Measurements from ENCODE around the gene GRIN2A. TPM values are rescaled to one million over a fixed set of nuclear protein-coding genes. Genes with fewer than 3 reads are reported as not detected.

Gene GRIN2A
- total RNA-seq, 2 experiments from 2014 or later: not detected

DNA sequence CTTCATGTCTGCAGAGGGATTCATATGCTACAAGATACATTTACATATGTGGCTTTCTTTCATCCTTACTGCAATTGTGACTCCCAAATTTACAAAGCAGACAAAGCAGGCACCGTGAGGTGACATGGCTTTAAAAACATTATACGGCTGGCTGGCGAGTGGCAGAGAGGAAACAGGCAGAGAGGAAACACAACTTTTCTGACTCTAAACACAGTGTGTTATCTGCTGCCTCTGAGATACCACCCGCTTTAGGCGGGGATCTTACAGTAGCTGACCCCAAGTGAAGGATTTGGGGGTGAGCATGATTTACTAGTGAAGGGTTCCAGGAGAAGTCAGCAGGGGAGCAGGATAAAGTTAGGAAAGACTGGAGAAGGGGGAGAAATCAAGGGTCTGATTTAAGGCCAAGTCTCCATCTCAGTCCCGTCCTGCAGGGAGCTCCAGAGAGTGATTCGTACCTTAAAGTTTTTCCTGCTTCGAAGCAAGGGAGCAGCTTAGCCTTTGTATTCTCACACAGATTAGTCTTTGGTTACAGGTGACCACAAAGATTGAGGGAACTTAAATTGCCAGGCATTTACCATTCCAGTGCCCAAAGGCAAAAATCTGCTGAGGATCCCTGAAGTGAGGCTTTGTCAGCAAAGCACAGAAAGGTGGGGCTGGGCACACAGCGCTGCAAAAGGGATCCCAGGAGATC, 355.0 kb downstream of the GRIN2A start:
- Mint-ChIP-seq H3K9me3 (no peaks in the 10 kb centered on the region), H3K36me3 (ENCODE audit: low read depth) (no peaks in the 10 kb centered on the region), H3K4me3 (no peak overlapping the region), H3K4me1 (ENCODE audit: low read depth) (no peaks in the 10 kb centered on the region), H3K27me3 (no peaks in the 10 kb centered on the region), H3K27ac (no peak overlapping the region)
- ChIA-PET CTCF (no interaction called here), POLR2A (no interaction called here)
- intact Hi-C loops (cut with micrococcal nuclease): no loop called here
- DNase-seq (no peak), ATAC-seq (no peak)
- no peak for TF ChIP-seq CTCF (IDR thresholded peaks at IDR 0.05)

DNA sequence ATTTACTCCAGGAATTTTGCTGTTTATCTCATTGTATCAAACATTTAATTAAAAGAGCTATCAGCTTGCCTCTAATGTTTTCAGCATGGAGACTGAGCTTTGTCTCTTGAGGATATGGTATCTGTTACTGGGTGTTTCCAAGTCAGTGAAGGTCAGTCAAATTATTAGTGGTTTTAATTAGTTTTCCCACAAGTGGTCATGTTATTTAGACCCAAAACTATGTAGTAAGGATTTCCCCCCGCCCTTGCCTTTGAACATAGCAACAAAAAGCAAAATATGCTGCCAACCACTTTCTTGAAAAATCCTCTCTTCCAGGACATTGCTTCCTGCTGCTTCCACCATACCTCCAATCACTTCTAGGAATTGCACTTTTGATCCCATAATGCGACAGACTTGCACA, 355.6 kb downstream of the GRIN2A start:
- no peak for TF ChIP-seq CTCF (IDR thresholded peaks at IDR 0.05)
- ATAC-seq: no peak
- H3K36me3 Mint-ChIP-seq (ENCODE audit: low read depth): no peaks in the 10 kb centered on the region
- no peaks in the 10 kb centered on the region for H3K9me3 Mint-ChIP-seq
- no peak for DNase-seq
- H3K27ac Mint-ChIP-seq: no peak overlapping the region
- no peaks in the 10 kb centered on the region for H3K4me1 Mint-ChIP-seq (ENCODE audit: low read depth)
- ChIA-PET POLR2A (no interaction called here), CTCF (no interaction called here)
- intact Hi-C loops (cut with micrococcal nuclease): no loop called here
- H3K27me3 Mint-ChIP-seq: no peaks in the 10 kb centered on the region
- H3K4me3 Mint-ChIP-seq: no peak overlapping the region

DNA sequence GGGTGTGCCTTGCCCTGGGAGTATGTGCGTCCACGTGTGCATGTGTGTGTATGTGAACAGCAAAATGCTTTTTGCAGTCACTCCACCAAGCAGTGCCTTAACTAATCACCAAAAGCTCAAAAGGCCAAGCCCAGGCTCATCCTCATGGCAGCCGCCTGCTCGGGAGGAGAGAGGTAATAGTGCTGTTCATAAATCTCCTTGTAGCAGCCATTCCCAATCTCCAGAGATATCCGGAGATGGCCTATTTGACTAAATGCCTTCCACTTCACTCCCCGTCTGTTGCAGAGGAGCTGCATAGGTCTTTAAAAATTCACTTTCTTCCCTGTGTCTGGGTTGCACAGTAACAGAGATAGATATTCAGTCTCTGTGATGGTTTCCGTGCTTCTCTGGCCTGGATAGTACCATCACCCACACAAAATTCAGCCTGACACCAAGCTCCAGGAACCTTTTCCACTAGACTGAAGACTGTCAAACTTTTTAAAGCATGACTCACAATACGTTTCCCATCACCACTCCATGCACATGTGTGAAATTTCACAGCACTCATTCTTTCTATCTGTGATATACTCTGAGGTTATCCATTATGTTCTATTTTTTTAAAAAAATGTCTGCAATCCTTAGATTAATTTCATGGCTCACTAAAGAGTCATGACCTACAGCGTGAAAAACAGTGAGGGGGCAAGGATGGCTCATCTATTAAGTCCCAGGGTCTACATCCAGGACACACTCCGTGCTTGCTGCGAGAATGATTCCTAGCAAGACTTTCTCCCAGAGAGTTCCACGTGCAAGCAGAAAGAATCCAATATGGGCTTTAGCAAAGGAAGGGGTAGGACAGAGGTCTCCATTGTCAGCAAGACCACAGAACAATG, 357.8 kb downstream of the GRIN2A start:
- Mint-ChIP-seq H3K4me3 (no peak overlapping the region), H3K4me1 (ENCODE audit: low read depth) (no peaks in the 10 kb centered on the region), H3K9me3 (no peaks in the 10 kb centered on the region), H3K36me3 (ENCODE audit: low read depth) (no peaks in the 10 kb centered on the region), H3K27ac (no peak overlapping the region), H3K27me3 (no peaks in the 10 kb centered on the region)
- ChIA-PET CTCF (no interaction called here), POLR2A (no interaction called here)
- TF ChIP-seq CTCF (IDR thresholded peaks at IDR 0.05): no peak
- no peak for DNase-seq
- ATAC-seq: no peak
- intact Hi-C loops (cut with micrococcal nuclease): no loop called here

DNA sequence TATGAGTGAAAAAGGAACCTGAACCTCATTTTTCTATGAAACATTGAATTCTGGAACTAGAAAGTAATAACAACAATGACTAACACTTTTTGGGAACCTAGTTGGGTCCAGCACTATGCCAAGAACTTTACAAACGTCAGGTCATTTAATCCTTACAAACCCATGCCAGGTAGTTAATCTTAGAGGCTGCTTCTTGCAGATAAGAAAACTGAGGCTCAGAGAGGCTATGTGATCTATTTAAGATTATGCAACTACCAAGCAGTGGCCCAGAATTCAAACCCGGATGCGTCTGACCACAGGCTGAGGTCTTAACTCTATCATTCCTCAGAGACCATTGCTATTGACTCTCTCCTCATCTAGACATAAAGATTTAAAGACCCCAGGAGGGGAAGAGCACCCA, 358.7 kb downstream of the GRIN2A start:
- CTCF ChIA-PET: no interaction called here
- Mint-ChIP-seq H3K4me3 (no peak overlapping the region), H3K27me3 (no peaks in the 10 kb centered on the region), H3K4me1 (ENCODE audit: low read depth) (no peaks in the 10 kb centered on the region), H3K9me3 (no peaks in the 10 kb centered on the region), H3K27ac (no peak overlapping the region), H3K36me3 (ENCODE audit: low read depth) (no peaks in the 10 kb centered on the region)
- POLR2A ChIA-PET: no interaction called here
- TF ChIP-seq CTCF (IDR thresholded peaks at IDR 0.05): no peak
- DNase-seq (no peak), ATAC-seq (no peak)
- intact Hi-C loops (cut with micrococcal nuclease): no loop called here

- ChIA-PET CTCF (no interaction called here), POLR2A (no interaction called here)
- TF ChIP-seq CTCF (IDR thresholded peaks at IDR 0.05): no peak
- intact Hi-C loops (cut with micrococcal nuclease): no loop called here
- no peak for ATAC-seq
- Mint-ChIP-seq H3K27me3 (no peaks in the 10 kb centered on the region), H3K27ac (no peak overlapping the region), H3K9me3 (no peaks in the 10 kb centered on the region), H3K36me3 (ENCODE audit: low read depth) (no peaks in the 10 kb centered on the region), H3K4me1 (ENCODE audit: low read depth) (no peaks in the 10 kb centered on the region), H3K4me3 (no peak overlapping the region)
- no peak for DNase-seq
These were observed 360.3 kb downstream of the GRIN2A start for GRCh38 chr16:9821970-9822369.

Data from activated CD8-positive, alpha-beta T cell treated with anti-CD3 and anti-CD28 coated beads for 36 hours (primary cell).